Sigmoid colon (tissue), 4 donors: ENCODE measurements around the gene NXF3.

ENCODE experiments used
- EP300 ChIP-seq, 4 donors: sonication (generic); formaldehyde crosslinking; IDR thresholded peaks; one replicate each; pipeline ENCODE4 v1.6.1; 2017; ENCODE audit warnings: antibody characterized with exemption in 4 of 4
- POLR2A ChIP-seq, 2 donors: fragments of 450-650 bp; IDR thresholded peaks; one replicate each; pipeline ENCODE4 v1.6.1; 2016; ENCODE audit warnings: antibody characterized with exemption in 2 of 2, mild to moderate bottlenecking in 2 of 2, moderate library complexity in 2 of 2
- POLR2AphosphoS5 ChIP-seq, 4 donors: sonication (generic); formaldehyde crosslinking; IDR thresholded peaks; one replicate each; pipeline ENCODE4 v1.6.1; 2017; ENCODE audit warnings: antibody characterized with exemption in 4 of 4
- TF ChIP-seq, protein P1 (sequence below), 4 experiments: fragments of 450-650 bp in 3 of 4; fragments of 200-600 bp in 1 of 4; IDR thresholded peaks; one replicate each; pipeline ENCODE4 v1.5.1; 2016 to 2019; ENCODE audit warnings: antibody characterized with exemption in 4 of 4, mild to moderate bottlenecking in 3 of 4, moderate library complexity in 2 of 4

DNA sequence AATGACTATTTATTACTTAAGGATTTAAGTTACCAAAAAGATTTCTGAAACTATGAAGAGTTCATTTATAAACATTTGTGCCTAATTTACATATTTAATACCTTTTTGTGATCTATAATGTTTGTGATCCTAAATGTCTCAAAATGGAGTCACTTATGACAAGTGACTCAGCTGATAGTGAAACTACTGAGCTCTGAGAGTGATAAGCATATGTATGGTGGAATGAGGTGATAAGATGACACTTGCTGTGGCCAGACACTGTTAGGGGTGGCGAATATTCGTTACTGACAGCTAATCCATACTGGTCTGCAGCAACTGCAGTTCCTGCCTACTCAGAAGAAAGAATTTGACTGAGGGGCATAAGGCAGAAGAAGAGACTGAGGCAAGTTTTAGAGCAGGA, 5.5 kb upstream of the NXF3 start:
- TF ChIP-seq POLR2AphosphoS5 (IDR thresholded peaks at IDR 0.05) (no peak), EP300 (IDR thresholded peaks at IDR 0.05) (no peak), POLR2A (IDR thresholded peaks at IDR 0.05) (no peak)
- TF ChIP-seq, protein P1, sequence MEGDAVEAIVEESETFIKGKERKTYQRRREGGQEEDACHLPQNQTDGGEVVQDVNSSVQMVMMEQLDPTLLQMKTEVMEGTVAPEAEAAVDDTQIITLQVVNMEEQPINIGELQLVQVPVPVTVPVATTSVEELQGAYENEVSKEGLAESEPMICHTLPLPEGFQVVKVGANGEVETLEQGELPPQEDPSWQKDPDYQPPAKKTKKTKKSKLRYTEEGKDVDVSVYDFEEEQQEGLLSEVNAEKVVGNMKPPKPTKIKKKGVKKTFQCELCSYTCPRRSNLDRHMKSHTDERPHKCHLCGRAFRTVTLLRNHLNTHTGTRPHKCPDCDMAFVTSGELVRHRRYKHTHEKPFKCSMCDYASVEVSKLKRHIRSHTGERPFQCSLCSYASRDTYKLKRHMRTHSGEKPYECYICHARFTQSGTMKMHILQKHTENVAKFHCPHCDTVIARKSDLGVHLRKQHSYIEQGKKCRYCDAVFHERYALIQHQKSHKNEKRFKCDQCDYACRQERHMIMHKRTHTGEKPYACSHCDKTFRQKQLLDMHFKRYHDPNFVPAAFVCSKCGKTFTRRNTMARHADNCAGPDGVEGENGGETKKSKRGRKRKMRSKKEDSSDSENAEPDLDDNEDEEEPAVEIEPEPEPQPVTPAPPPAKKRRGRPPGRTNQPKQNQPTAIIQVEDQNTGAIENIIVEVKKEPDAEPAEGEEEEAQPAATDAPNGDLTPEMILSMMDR (IDR thresholded peaks at IDR 0.05), result no peak
